T-helper 17 cell (primary cell): ENCODE data around the gene ZDHHC7. TPM values are rescaled to one million over a fixed set of nuclear protein-coding genes. Genes with fewer than 3 reads are reported as not detected.

Experiments used
- ATAC-seq: fragments of 150-1000 bp; cut with Tn5 transposase; 2 replicates; pipeline ENCODE4 v1.10.0; 2021; ENCODE audit warnings: mild to moderate bottlenecking, moderate library complexity
- DNase-seq, 3 donors: peaks; one replicate each; pipeline versions ENCODE4 v3.0.0 to v3.0.0-alpha.2; 2020 to 2021
- H3K9me3 ChIP-seq: one replicate; pipeline ENCODE4 v1.7.0; 2013; ENCODE audit warnings: low read length, mild to moderate bottlenecking; ENCODE audit not compliant: control insufficient read depth, poor library complexity, severe bottlenecking
- H3K27ac Mint-ChIP-seq: one replicate; pipeline ENCODE4 v1.8.0; 2022; ENCODE audit warnings: mild to moderate bottlenecking, moderate library complexity, mixed read lengths
- H3K27me3 Mint-ChIP-seq: one replicate; pipeline ENCODE4 v1.8.0; 2022; ENCODE audit warnings: mixed read lengths
- H3K36me3 Mint-ChIP-seq: one replicate; pipeline ENCODE4 v1.8.0; 2022; ENCODE audit warnings: low read depth, mixed read lengths
- H3K4me1 Mint-ChIP-seq: one replicate; pipeline ENCODE4 v1.8.0; 2022; ENCODE audit warnings: mild to moderate bottlenecking, mixed read lengths
- H3K4me3 Mint-ChIP-seq: one replicate; pipeline ENCODE4 v1.8.0; 2022; ENCODE audit warnings: mild to moderate bottlenecking, moderate library complexity, mixed read lengths
- total RNA-seq, 4 donors: library from RNA in 2 of 4; stranded (reverse) in 2 of 4; gene quantifications; one replicate each; pipeline ENCODE4 v1.2.3 and lab custom pipeline; 2022 to 2026

ZDHHC7 gene
- total RNA-seq, 2 donors from 2014 or later, result 35.4 to 46.6 TPM

- ATAC-seq (no peak), DNase-seq (no peak)
- H3K27ac Mint-ChIP-seq, result peak overlapping the region; percentile 93
- H3K9me3 ChIP-seq, result no peaks in the 10 kb centered on the region
- peaks cover 22% of the 10 kb centered on the region for H3K4me1 Mint-ChIP-seq
- no peak overlapping the region for H3K4me3 Mint-ChIP-seq
- no peaks in the 10 kb centered on the region for H3K36me3 Mint-ChIP-seq
- H3K27me3 Mint-ChIP-seq, result no peaks in the 10 kb centered on the region
Observed at GRCh38 chr16:85025781-85026653, 14.7 kb upstream of the ZDHHC7 start.

GRCh38 chr16:85019659-85020245, 8.4 kb upstream of the ZDHHC7 start:
- Mint-ChIP-seq H3K4me1 (peaks cover 9% of the 10 kb centered on the region), H3K4me3 (no peak overlapping the region), H3K27me3 (peaks cover 7% of the 10 kb centered on the region), H3K27ac (no peak overlapping the region), H3K36me3 (no peaks in the 10 kb centered on the region)
- ATAC-seq (no peak), DNase-seq (no peak)
- no peaks in the 10 kb centered on the region for H3K9me3 ChIP-seq

- peaks cover 7% of the 10 kb centered on the region for H3K27me3 Mint-ChIP-seq
- ATAC-seq, result no peak
Observed at GRCh38 chr16:85018529-85019236, 7.3 kb upstream of the ZDHHC7 start.

GRCh38 chr16:85017633-85018032, 6.3 kb upstream of the ZDHHC7 start:
- peaks cover 9% of the 10 kb centered on the region for H3K4me1 Mint-ChIP-seq

More at GRCh38 chr16:85018529-85019236, 7.3 kb upstream of the ZDHHC7 start:
- Mint-ChIP-seq H3K4me1 (peaks cover 9% of the 10 kb centered on the region), H3K4me3 (no peak overlapping the region), H3K27ac (no peak overlapping the region), H3K36me3 (peaks cover 3% of the 10 kb centered on the region)
- no peaks in the 10 kb centered on the region for H3K9me3 ChIP-seq
- no peak for DNase-seq

GRCh38 chr16:85017151-85017550, 5.8 kb upstream of the ZDHHC7 start:
- no peak overlapping the region for H3K27ac Mint-ChIP-seq
- H3K4me3 Mint-ChIP-seq, result no peak overlapping the region
- DNase-seq (no peak), ATAC-seq (peak; percentile 44)
- peaks cover 7% of the 10 kb centered on the region for H3K27me3 Mint-ChIP-seq
- peaks cover 9% of the 10 kb centered on the region for H3K4me1 Mint-ChIP-seq
- no peaks in the 10 kb centered on the region for H3K9me3 ChIP-seq
- H3K36me3 Mint-ChIP-seq, result peaks cover 3% of the 10 kb centered on the region

More at GRCh38 chr16:85017633-85018032, 6.3 kb upstream of the ZDHHC7 start:
- ATAC-seq (no peak), DNase-seq (no peak)
- peaks cover 7% of the 10 kb centered on the region for H3K27me3 Mint-ChIP-seq
- H3K4me3 Mint-ChIP-seq, result no peak overlapping the region
- H3K27ac Mint-ChIP-seq, result no peak overlapping the region
- peaks cover 3% of the 10 kb centered on the region for H3K36me3 Mint-ChIP-seq
- H3K9me3 ChIP-seq, result no peaks in the 10 kb centered on the region

GRCh38 chr16:85015481-85016187, 4.3 kb upstream of the ZDHHC7 start:
- Mint-ChIP-seq H3K27me3 (peaks cover 7% of the 10 kb centered on the region), H3K27ac (no peak overlapping the region), H3K4me3 (no peak overlapping the region), H3K4me1 (peaks cover 18% of the 10 kb centered on the region), H3K36me3 (peaks cover 10% of the 10 kb centered on the region)
- DNase-seq (no peak), ATAC-seq (no peak)
- no peaks in the 10 kb centered on the region for H3K9me3 ChIP-seq

GRCh38 chr16:85014311-85014710, 3.0 kb upstream of the ZDHHC7 start:
- DNase-seq (no peak), ATAC-seq (no peak)
- no peak overlapping the region for H3K4me3 Mint-ChIP-seq
- peaks cover 10% of the 10 kb centered on the region for H3K36me3 Mint-ChIP-seq
- no peaks in the 10 kb centered on the region for H3K27me3 Mint-ChIP-seq
- H3K27ac Mint-ChIP-seq, result no peak overlapping the region
- no peaks in the 10 kb centered on the region for H3K9me3 ChIP-seq
- H3K4me1 Mint-ChIP-seq, result peaks cover 27% of the 10 kb centered on the region

- H3K27ac Mint-ChIP-seq, result peak overlapping the region; percentile 99
- H3K27me3 Mint-ChIP-seq, result no peaks in the 10 kb centered on the region
- peaks cover 22% of the 10 kb centered on the region for H3K4me1 Mint-ChIP-seq
- DNase-seq, result no peak
- H3K4me3 Mint-ChIP-seq, result peak overlapping the region; percentile 100
- no peaks in the 10 kb centered on the region for H3K9me3 ChIP-seq
- H3K36me3 Mint-ChIP-seq, result peaks cover 12% of the 10 kb centered on the region
- ATAC-seq, result no peak
Observed at GRCh38 chr16:85011846-85012284, 530 bp upstream of the ZDHHC7 start.

GRCh38 chr16:85010446-85010930, 847 bp downstream of the ZDHHC7 start:
- Mint-ChIP-seq H3K4me1 (peaks cover 25% of the 10 kb centered on the region), H3K27me3 (no peaks in the 10 kb centered on the region), H3K27ac (peak overlapping the region; percentile 99), H3K36me3 (peaks cover 14% of the 10 kb centered on the region), H3K4me3 (peak overlapping the region; percentile 100)
- DNase-seq, result no peak
- ATAC-seq, result no peak
- H3K9me3 ChIP-seq, result no peaks in the 10 kb centered on the region

- no peak for DNase-seq
- Mint-ChIP-seq H3K36me3 (peaks cover 11% of the 10 kb centered on the region), H3K4me1 (peaks cover 43% of the 10 kb centered on the region), H3K27me3 (no peaks in the 10 kb centered on the region), H3K27ac (no peak overlapping the region), H3K4me3 (no peak overlapping the region)
- H3K9me3 ChIP-seq, result no peaks in the 10 kb centered on the region
- no peak for ATAC-seq
Observed at GRCh38 chr16:85008271-85008670, 3.1 kb downstream of the ZDHHC7 start.

- no peaks in the 10 kb centered on the region for H3K9me3 ChIP-seq
- Mint-ChIP-seq H3K4me3 (no peak overlapping the region), H3K27me3 (no peaks in the 10 kb centered on the region), H3K36me3 (peaks cover 13% of the 10 kb centered on the region), H3K4me1 (peaks cover 47% of the 10 kb centered on the region), H3K27ac (no peak overlapping the region)
- DNase-seq (no peak), ATAC-seq (no peak)
Observed at GRCh38 chr16:85007496-85008214, 3.7 kb downstream of the ZDHHC7 start.

- Mint-ChIP-seq H3K36me3 (peaks cover 12% of the 10 kb centered on the region), H3K27me3 (no peaks in the 10 kb centered on the region), H3K27ac (no peak overlapping the region), H3K4me3 (no peak overlapping the region), H3K4me1 (peaks cover 54% of the 10 kb centered on the region)
- no peak for ATAC-seq
- DNase-seq, result no peak
- no peaks in the 10 kb centered on the region for H3K9me3 ChIP-seq
Observed at GRCh38 chr16:85006639-85007038, 4.7 kb downstream of the ZDHHC7 start.
